HG03457 (cell line): ENCODE data around the gene ELAVL1.
"Not testable (repeated sequence)": the region's sequence is repeated elsewhere in the genome, so short reads cannot be mapped to it uniquely, and the experiment has no call there.

Source experiments
- ATAC-seq: cut with Tn5 transposase; IDR thresholded peaks from one replicate; pipeline ENCODE4 v1.9.1; 2021; ENCODE audit warnings: moderate number of reproducible peaks; ENCODE audit not compliant: unreplicated experiment

ELAVL1 gene

GRCh38 chr19:7941895-7942596 lies 63.4 kb downstream of the ELAVL1 start:
- ATAC-seq, result no peak

DNA sequence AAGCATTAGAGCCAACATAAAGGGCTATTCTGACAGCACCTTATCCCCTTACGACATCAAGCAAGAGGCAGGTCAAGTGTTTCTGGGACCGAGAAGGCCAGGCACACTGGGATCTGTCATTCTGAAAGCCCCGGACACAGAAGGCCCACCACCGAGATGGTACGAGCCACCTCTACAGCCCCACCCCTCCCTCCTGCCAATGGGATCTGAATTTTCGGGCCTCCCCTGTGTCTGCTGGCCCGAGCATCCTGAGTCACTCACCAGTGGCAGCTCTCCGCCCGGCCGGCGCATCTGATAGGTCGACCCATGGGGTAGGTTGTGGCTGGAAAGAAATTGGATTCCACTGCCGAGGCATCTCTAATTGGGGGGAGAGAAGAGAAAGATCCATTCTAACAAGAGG lies 64.6 kb downstream of the ELAVL1 start:
- ATAC-seq, result no peak

- no peak for ATAC-seq
Measured at GRCh38 chr19:7934766-7935165, 70.7 kb downstream of the ELAVL1 start.

DNA sequence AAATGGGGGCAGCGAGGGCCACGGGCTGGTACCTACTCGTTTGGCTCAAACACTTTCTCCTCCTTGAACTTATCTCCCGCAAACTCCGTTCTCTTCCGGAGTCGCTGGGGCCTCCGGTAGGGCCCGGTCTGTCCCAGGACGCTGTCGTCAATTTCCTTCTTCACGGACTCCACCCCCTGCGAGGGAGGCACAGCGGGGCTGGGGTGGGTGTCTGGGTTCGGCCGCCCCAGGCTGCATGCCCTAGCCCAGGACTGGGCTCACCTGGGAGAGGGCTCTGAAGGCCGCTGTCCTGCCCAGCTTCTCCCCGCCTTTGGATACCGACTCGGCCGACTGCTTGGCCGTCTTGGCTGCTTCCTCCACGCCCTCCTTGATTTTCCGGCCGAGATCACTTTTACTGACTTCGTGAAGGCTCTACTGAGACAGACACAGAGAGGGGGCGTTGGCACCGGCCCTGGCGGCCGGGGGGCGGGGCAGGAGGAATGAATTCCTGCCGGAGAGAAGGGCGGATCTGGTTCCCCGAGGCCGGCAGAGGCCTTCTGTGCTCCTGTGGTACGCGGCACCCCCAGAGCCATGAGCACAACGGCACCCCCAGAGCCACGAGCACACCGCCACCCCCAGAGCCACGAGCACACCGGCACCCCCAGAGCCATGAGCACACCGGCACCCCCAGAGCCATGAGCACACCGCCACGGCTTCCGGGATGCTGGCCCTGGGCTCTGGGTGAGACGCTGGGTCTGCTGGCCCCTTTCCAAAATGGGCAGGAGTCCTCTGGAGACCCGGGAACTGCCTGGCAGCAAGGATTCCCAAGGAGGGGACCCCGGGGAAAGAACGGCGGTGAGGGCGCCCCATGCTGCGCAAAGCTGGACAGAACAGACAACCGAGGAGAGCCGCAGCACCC lies 71.4 kb downstream of the ELAVL1 start:
- ATAC-seq, result no peak

GRCh38 chr19:7933411-7933810 lies 72.0 kb downstream of the ELAVL1 start:
- no peak for ATAC-seq

DNA sequence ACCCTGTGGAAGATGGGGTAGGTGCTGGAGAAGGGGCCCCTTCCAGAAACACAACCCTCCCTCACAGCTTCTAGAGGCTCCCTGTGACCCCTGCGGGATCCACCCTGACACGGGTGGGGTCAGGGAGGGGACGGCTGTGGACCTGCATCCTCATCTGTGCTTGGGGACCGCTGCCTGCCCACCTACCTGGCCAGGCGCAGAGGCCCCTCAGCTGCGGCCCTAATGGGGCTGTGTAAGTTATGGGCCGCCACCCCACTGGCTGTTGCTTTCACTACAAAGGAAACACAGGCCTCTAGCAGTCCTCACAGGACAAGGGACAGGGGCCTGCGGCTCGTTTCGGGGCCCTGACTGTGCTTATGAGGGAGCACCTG lies 72.5 kb downstream of the ELAVL1 start:
- ATAC-seq, result no peak

DNA sequence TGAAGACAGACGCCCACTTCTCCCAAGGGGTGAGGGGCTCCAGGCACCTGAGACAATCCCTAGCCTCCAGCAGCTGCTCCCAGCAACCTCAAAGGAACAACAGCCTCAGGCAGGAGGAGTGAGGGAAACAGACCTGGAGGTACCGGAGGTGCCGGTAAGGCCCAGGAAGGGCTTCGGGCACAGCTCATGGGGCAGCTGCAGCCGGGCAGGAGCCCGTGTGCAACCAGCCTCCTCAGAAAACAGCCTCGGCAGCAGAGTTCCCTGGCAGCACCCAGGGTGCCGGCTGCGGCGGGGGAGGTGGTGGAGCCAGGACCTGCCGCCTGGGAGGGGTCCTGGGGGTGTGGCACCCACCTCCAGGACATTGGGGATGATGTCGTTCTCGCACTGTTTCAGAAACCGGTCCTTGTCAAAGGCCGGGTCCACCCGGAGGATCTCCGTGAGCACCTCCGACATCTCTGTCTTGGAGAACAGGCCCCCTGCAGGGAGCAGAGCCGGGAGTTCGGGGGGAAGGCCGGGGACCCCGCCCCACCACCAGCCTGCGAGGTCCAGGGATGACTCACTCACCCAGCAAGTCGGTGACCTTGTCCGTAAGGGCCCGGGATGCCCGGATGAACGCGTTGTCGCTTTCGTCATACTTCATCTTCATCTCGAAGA lies 73.0 kb downstream of the ELAVL1 start:
- ATAC-seq, result no peak

DNA sequence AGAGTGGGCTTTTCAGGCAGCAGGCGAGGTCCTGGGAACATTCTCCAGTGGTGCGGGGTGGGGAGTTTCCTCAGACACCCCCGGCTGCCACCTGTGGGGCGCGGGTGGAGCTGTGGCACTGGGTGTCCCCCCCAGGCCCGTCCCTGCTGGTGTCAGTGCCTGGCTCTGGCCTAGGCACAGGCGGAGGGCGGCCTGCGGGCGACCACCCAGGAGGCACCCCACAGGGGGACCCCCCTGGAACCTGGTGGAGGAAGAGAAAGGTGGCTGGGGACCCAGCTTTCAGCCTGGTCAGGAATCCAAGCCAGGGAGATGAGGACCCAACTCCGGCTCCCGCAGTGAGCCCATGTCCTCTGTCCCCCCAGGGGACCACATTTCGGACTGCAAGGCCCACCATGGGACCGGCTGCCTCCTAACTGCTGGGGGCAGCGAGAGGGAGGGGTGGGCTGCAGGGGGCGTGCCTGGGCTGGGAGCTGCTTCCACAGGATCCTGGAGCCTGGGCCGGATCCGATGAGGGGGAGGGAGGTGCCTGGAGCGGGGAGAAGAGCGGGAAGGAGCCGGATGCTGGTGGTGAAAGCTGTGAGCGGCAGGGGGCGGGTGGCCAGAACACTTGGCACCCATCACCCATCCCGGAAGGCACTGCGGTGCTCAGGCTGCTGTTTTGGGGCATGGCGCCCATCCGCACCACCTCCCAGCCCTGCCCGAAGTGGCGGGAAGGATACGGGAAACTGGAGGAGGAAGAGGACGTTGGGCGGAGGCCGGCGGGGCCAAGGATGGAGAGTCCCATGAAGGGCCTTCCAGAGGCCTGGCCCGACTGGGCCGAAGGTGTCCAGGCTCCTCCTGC lies 74.0 kb downstream of the ELAVL1 start:
- no peak for ATAC-seq

GRCh38 chr19:7930765-7931164 lies 74.7 kb downstream of the ELAVL1 start:
- no peak for ATAC-seq

DNA sequence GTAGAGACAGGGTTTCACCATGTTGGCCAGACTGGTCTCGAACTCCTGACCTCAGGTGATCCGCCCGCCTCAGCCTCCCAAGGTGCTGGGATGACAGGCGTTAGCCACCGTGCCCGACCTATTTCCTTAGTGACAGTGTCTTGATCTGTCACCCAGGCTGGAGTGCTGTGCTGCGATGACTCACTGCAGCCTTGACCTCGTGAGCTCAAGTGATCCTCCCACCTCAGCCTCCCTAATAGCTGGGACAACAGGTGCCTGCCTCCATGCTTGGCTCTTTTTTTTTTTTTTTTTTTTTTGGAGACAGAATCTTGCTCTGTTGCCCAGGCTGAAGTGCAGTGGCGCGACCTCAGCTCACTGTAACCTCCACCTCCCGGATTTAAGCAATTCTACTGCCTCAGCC lies 75.4 kb downstream of the ELAVL1 start:
- not testable (repeated sequence) for ATAC-seq

DNA sequence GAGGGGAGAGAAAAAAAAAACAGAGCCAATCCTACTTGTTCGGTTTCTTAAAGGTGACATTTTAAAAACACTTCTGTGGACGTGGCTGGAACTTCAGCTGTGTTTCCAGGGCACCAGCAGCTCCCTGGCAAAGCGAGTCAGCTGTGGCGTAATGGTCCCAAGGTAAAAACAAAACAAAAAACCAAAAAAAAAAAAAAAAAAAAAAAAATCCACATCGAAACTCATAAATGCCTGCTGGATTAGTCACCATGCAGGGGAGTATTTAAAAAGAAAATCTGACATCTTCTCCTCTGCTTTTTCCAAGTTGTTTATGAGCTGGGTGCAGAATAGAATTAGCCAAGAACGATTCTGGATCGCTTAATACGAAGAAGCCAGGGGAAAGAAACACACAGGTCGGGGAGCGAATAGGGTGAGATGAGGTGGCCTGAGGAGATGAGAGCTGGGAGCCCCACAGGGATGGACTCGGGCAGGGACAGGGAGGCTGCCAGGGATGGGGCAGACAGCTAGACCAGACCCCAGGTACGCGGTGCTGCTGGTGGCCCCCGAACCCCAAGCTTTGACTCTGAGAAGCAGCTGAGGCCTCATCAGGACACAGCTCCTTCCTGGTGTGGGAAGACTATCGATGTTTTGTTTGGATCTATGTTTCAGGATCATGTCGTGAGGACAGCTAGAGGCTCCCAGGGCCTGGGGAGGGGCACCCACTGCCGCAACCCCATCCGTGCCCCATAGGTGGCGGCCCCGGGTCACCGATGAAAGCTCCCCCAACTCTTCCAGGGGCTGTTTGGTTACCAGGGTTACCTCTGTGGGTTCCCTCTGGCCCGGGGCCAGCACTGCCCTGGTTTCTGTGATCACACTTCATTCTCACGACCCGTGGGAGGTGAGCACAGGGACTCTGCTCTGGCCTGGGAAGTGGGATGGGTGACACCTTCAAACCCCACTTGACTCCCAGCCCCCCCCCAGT lies 76.4 kb downstream of the ELAVL1 start:
- ATAC-seq, result no peak

- ATAC-seq, result no peak
Measured at GRCh38 chr19:7928334-7928706, 77.1 kb downstream of the ELAVL1 start.

DNA sequence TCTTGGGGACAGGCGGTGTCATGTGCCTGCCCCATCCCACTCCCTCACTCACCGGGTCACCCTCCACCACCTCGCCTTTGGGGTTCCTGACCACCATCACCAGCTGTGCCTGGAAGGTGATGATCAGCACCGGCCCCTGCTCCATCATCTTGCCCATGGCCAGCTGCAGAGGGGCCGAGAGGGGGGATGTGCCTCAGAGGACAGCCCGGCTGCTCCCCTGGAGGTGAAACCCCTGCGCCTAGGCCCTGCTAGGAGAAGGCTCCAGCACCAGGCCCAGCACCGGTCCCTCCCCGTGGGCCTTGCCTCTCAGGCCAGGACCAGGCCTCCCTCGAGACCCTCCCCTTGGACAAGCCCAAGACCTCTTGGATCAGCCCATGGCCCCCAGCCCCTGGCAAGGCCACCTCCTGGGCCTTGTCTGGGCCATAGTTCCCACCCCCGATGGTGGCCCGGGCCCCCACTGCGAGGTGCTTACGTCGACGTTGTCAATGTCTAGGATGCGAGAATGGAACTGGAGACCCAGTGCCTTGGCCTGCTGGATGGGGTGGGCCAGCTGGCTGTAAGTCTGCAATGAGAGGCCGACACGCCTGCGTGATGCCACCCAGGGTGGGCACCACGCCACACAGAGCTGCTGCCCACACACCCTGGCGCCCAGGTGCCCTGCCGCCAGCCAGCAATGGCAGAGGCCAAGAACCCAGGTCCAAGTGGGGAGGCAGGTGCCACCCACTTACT lies 77.7 kb downstream of the ELAVL1 start:
- ATAC-seq, result no peak

DNA sequence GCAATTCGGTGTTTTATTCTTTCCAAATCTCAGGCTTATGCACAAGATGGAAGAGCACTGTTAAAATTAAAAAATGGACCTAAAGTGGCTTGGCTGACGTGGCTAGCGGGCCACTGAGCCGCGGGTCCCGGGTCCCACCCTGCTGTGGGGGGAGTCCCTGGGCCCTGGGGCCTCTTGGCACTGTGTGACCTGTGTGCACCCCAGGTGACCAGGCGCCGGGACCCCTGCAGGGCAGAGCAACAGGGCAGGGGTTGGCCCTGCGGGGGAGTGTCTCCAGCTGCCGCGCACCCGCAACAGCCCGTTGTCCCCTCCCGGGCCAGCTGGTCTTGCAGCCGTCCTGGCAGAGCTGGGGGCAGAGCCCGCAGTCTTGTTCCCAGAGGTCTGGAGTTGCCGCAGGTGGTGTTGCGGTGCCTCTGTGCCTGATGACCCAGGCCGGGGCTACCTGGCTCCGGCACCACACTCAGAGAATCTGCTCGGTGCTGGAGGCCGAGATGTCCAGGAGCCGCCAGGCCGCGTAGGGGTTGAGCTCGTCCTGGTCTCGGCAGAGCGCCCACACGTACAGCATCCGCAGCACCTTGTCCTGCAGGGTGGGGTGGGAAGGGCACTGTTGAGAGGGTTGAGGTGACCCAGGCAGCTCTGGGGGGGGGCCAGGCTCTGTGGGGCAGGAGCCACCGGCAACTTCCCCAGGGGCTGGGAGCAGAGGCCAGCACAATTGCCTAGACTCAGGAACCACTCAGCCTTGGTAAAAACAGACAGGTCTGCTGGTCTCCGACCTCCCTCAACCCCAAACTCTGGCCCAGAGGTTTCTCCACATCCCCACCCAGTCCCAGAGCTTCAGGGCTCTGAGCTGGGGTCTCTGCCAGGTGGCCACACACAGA lies 78.5 kb downstream of the ELAVL1 start:
- ATAC-seq, result no peak

DNA sequence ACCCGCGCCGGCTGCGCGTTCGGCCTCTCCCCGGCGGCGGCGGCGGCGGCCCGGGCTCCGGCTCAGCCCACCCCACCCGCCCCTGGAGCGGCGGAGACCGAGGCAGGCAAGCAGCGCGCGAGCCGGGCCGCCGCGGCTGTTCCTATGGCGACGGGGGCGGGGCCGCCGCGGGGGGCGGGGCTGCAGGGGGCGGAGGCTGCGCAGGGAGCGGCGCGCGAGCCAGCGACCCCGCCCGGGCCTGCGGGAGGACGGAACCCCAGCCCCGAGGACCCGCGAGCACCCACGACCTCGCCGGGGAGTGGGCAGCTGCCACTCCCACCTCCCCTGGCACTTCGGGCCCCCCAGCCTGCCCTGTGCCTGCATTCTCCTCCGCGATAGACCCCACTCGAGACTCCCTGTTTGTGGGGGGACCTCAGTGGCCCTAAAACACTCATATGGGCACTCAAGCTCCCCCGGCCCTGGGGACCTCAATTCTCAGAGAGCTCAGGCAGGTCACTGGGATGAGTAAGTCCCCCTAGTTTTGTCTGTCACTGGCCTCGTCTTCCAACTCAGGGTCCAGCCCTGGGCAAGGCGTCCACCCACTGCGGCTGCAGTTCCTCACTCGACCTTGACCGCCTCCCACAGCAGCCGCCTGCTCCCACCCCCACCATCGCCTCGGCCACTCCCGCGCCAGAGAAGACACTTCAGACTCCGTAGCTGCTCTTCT lies 79.3 kb downstream of the ELAVL1 start, which contains the start of gene CTXN1:
Gene CTXN1, minus strand, starts transcription at position 115 of the 706 bp plus-strand sequence. CDS start 597 bp downstream, outside the sequence.
- ATAC-seq, result no peak

DNA sequence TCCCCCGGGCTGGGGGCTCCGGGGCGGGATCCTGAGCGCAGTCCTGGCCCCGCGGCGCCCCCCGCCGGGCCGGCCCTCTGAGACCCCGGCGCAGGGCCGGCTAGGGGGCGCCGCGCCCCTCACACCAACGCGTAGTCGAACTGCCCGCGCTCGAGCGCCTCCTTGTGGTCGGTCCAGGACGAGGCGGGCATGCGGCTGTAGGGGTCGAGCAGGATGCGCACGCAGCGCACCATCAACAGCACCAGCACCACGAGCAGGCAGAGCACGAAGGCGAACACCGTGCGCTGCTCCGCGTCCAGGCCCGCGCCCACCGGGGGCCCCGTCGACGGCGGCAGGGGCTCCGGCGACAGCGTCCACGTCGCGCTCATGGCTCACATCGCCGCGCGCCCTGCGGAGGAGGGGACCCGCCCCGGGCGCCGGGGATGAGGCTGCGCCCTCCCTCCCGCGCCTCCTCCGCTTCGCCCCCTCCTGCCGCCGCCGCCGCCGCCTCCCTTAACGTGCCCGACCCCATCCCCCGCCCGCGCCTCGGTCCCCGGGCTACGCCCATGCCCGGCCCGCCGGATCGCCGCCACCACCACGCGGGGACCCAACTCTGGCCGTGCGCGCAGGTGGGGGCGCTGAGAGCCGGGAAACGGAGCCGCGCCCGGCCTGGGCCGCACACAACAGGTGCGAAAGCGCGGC lies 80.1 kb downstream of the ELAVL1 start:
- no peak for ATAC-seq

DNA sequence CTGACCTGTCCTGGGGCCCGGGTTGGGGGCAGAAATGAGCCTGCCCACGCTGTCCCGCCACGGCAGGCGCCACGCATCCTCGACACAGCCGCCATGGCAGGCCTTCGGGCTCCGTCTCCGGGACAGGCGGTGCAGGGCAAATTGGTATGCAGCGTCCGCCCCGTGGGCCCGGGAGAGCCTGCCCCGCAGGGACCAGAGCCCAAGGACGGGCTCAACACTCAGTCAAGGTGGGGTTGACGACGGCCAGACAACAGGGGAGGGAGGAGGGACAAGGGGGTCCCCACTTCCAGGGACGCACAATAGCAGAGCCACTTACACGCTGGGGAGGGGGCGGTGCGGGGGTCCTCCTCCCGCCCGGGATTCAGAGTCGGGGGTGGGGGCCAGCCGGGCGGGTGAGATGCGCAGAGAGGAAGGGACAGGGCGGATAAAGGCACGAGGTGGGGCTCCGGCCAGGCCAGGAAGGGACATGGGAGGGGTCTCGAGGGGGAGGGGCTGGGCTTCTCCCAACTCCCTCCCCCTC lies 80.7 kb downstream of the ELAVL1 start:
- ATAC-seq, result no peak
